NCI-H2227 treated with DMSO at 0.1 percent for 48 hours (cell line): ENCODE results near the gene RING1.
A peak's percentile ranks its signal among the peaks of the same experiment; 100 is the strongest.

Experiments used
- DNase-seq: peaks from one replicate; lab custom pipeline; 2025; lab: John Stamatoyannopoulos, UW

Gene RING1

GRCh38 chr6:33192671-33193602 is 15.4 kb upstream of the RING1 start:
- peak; percentile 51 for DNase-seq

- DNase-seq = no peak
Observed at GRCh38 chr6:33193619-33194018, 14.7 kb upstream of the RING1 start.

- DNase-seq = no peak
Observed at GRCh38 chr6:33194431-33194979, 13.8 kb upstream of the RING1 start.

- DNase-seq = no peak
Observed at GRCh38 chr6:33195304-33196165, 12.8 kb upstream of the RING1 start.

GRCh38 chr6:33197431-33198048 is 10.8 kb upstream of the RING1 start:
- peak; percentile 85 for DNase-seq

GRCh38 chr6:33198159-33198852 is 10.0 kb upstream of the RING1 start:
- DNase-seq = no peak

GRCh38 chr6:33198853-33199436 is 9.4 kb upstream of the RING1 start:
- DNase-seq = no peak

- DNase-seq = peak; percentile 74
Observed at GRCh38 chr6:33199687-33200218, 8.5 kb upstream of the RING1 start.

- DNase-seq = peak; percentile 98
Observed at GRCh38 chr6:33200219-33201146, 7.8 kb upstream of the RING1 start, which contains the start of the genes RXRB and SLC39A7. RXRB (minus strand) TSS chr6:33200665; CDS start chr6:33200476, 189 bp downstream. SLC39A7 (plus strand) TSS chr6:33200867; CDS start chr6:33201246, 379 bp downstream.

GRCh38 chr6:33201147-33201545 is 7.2 kb upstream of the RING1 start:
- no peak for DNase-seq

- DNase-seq = no peak
Observed at GRCh38 chr6:33201935-33202334, 6.4 kb upstream of the RING1 start.

- DNase-seq = no peak
Observed at GRCh38 chr6:33202799-33203198, 5.5 kb upstream of the RING1 start.

- no peak for DNase-seq
Observed at GRCh38 chr6:33203443-33204164, 4.7 kb upstream of the RING1 start.

- no peak for DNase-seq
Observed at GRCh38 chr6:33204165-33204414, 4.2 kb upstream of the RING1 start.

GRCh38 chr6:33204415-33205190 is 3.7 kb upstream of the RING1 start, which contains the start of gene HSD17B8:
HSD17B8 (plus strand) TSS chr6:33204655; CDS start chr6:33204669, 14 bp downstream.
- DNase-seq = peak; percentile 88

- no peak for DNase-seq
Observed at GRCh38 chr6:33205191-33206026, 2.9 kb upstream of the RING1 start.
